Activated naive CD4-positive, alpha-beta T cell treated with anti-CD3 and anti-CD28 coated beads for 36 hours (primary cell): Measurements from ENCODE around the gene PDE3A. TPM values are rescaled to one million over a fixed set of nuclear protein-coding genes. Genes with fewer than 3 reads are reported as not detected.

Experiments used
- CTCF ChIA-PET: fragments of 350-600 bp; sonication (Branson Sonifier 250); formaldehyde crosslinking; loops from one replicate; lab custom pipeline; 2021; ENCODE audit warnings: antibody characterized with exemption; lab: Charles Lee
- DNase-seq: peaks from one replicate; pipeline ENCODE4 v3.0.0-alpha.2; 2020
- H3K27ac Mint-ChIP-seq: one replicate; pipeline ENCODE4 v1.8.0; 2021; ENCODE audit warnings: mild to moderate bottlenecking, mixed read lengths
- H3K27me3 Mint-ChIP-seq: one replicate; pipeline ENCODE4 v1.8.0; 2021; ENCODE audit warnings: low read depth, mixed read lengths
- H3K36me3 Mint-ChIP-seq: one replicate; pipeline ENCODE4 v1.8.0; 2021; ENCODE audit warnings: low read depth, mixed read lengths
- H3K4me1 Mint-ChIP-seq: one replicate; pipeline ENCODE4 v1.8.0; 2021; ENCODE audit warnings: low read depth, mixed read lengths
- H3K4me3 Mint-ChIP-seq: one replicate; pipeline ENCODE4 v1.8.0; 2021; ENCODE audit warnings: mild to moderate bottlenecking, moderate library complexity, mixed read lengths
- H3K9me3 Mint-ChIP-seq: one replicate; pipeline ENCODE4 v1.8.0; 2021; ENCODE audit warnings: mixed read lengths
- intact Hi-C: fragments of 100-400 bp; cut with micrococcal nuclease; formaldehyde crosslinking; loops from one replicate; pipeline ENCODE4 v1.15.1; 2023
- total RNA-seq, 2 experiments: library from RNA; stranded (reverse); gene quantifications; one replicate each; pipeline ENCODE4 v1.2.3, GENCODE V29; 2021

Gene PDE3A
- total RNA-seq, 2 experiments from 2014 or later = not detected

- no peak for DNase-seq
- no peaks in the 10 kb centered on the region for H3K27me3 Mint-ChIP-seq
- H3K27ac Mint-ChIP-seq = no peak overlapping the region
- intact Hi-C loops = no loop called here
- H3K4me3 Mint-ChIP-seq = no peak overlapping the region
- H3K4me1 Mint-ChIP-seq = no peaks in the 10 kb centered on the region
- CTCF ChIA-PET = no interaction called here
- H3K36me3 Mint-ChIP-seq = no peaks in the 10 kb centered on the region
- no peaks in the 10 kb centered on the region for H3K9me3 Mint-ChIP-seq
Observed at GRCh38 chr12:20451761-20452160, 83.4 kb downstream of the PDE3A start.

GRCh38 chr12:20452496-20453010 is 84.2 kb downstream of the PDE3A start:
- Mint-ChIP-seq H3K27ac (no peak overlapping the region), H3K27me3 (no peaks in the 10 kb centered on the region), H3K36me3 (no peaks in the 10 kb centered on the region), H3K4me3 (no peak overlapping the region), H3K9me3 (no peaks in the 10 kb centered on the region), H3K4me1 (no peaks in the 10 kb centered on the region)
- CTCF ChIA-PET = no interaction called here
- intact Hi-C loops = no loop called here
- no peak for DNase-seq

- no peak overlapping the region for H3K4me3 Mint-ChIP-seq
- CTCF ChIA-PET = no interaction called here
- intact Hi-C loops = no loop called here
- no peaks in the 10 kb centered on the region for H3K4me1 Mint-ChIP-seq
- DNase-seq = no peak
- no peaks in the 10 kb centered on the region for H3K27me3 Mint-ChIP-seq
- no peak overlapping the region for H3K27ac Mint-ChIP-seq
- no peaks in the 10 kb centered on the region for H3K36me3 Mint-ChIP-seq
- no peaks in the 10 kb centered on the region for H3K9me3 Mint-ChIP-seq
Observed at GRCh38 chr12:20453756-20454310, 85.5 kb downstream of the PDE3A start.

- intact Hi-C loops = no loop called here
- Mint-ChIP-seq H3K9me3 (no peaks in the 10 kb centered on the region), H3K27ac (no peak overlapping the region), H3K36me3 (no peaks in the 10 kb centered on the region), H3K4me1 (no peaks in the 10 kb centered on the region), H3K4me3 (no peak overlapping the region), H3K27me3 (no peaks in the 10 kb centered on the region)
- CTCF ChIA-PET = interaction anchor here (0.6 kb wide), 1 partner anchor 675 kb away, joined by 4 read pairs; no protein-coding TSS in a partner anchor
- no peak for DNase-seq
Observed at GRCh38 chr12:20455001-20455706, 86.8 kb downstream of the PDE3A start.

GRCh38 chr12:20457582-20457981 is 89.2 kb downstream of the PDE3A start:
- H3K4me3 Mint-ChIP-seq = no peak overlapping the region
- CTCF ChIA-PET = no interaction called here
- intact Hi-C loops = no loop called here
- DNase-seq = no peak
- H3K4me1 Mint-ChIP-seq = no peaks in the 10 kb centered on the region
- no peak overlapping the region for H3K27ac Mint-ChIP-seq
- H3K27me3 Mint-ChIP-seq = no peaks in the 10 kb centered on the region
- H3K36me3 Mint-ChIP-seq = no peaks in the 10 kb centered on the region
- no peaks in the 10 kb centered on the region for H3K9me3 Mint-ChIP-seq

GRCh38 chr12:20458011-20458410 is 89.7 kb downstream of the PDE3A start:
- no peaks in the 10 kb centered on the region for H3K36me3 Mint-ChIP-seq
- no peaks in the 10 kb centered on the region for H3K9me3 Mint-ChIP-seq
- DNase-seq = no peak
- H3K27ac Mint-ChIP-seq = no peak overlapping the region
- intact Hi-C loops = no loop called here
- CTCF ChIA-PET = no interaction called here
- no peaks in the 10 kb centered on the region for H3K27me3 Mint-ChIP-seq
- no peak overlapping the region for H3K4me3 Mint-ChIP-seq
- H3K4me1 Mint-ChIP-seq = no peaks in the 10 kb centered on the region

GRCh38 chr12:20459920-20460319 is 91.6 kb downstream of the PDE3A start:
- H3K27ac Mint-ChIP-seq = no peak overlapping the region
- H3K27me3 Mint-ChIP-seq = no peaks in the 10 kb centered on the region
- no peaks in the 10 kb centered on the region for H3K4me1 Mint-ChIP-seq
- CTCF ChIA-PET = no interaction called here
- no peaks in the 10 kb centered on the region for H3K36me3 Mint-ChIP-seq
- no peak for DNase-seq
- no peak overlapping the region for H3K4me3 Mint-ChIP-seq
- H3K9me3 Mint-ChIP-seq = no peaks in the 10 kb centered on the region
- intact Hi-C loops = loop anchor here (5.0 to 10.0 kb wide), 3 partner anchors 145 to 712 kb away; no protein-coding TSS in a partner anchor

- DNase-seq = no peak
- H3K9me3 Mint-ChIP-seq = no peaks in the 10 kb centered on the region
- H3K36me3 Mint-ChIP-seq = no peaks in the 10 kb centered on the region
- H3K4me1 Mint-ChIP-seq = no peaks in the 10 kb centered on the region
- intact Hi-C loops = loop anchor here (5.0 to 10.0 kb wide), 3 partner anchors 144 to 711 kb away; no protein-coding TSS in a partner anchor
- no peak overlapping the region for H3K4me3 Mint-ChIP-seq
- no peak overlapping the region for H3K27ac Mint-ChIP-seq
- CTCF ChIA-PET = no interaction called here
- H3K27me3 Mint-ChIP-seq = no peaks in the 10 kb centered on the region
Observed at GRCh38 chr12:20460956-20461355, 92.6 kb downstream of the PDE3A start.

- Mint-ChIP-seq H3K27me3 (no peaks in the 10 kb centered on the region), H3K27ac (no peak overlapping the region), H3K36me3 (no peaks in the 10 kb centered on the region), H3K4me1 (no peaks in the 10 kb centered on the region), H3K4me3 (no peak overlapping the region), H3K9me3 (no peaks in the 10 kb centered on the region)
- DNase-seq = no peak
- CTCF ChIA-PET = no interaction called here
- intact Hi-C loops = loop anchor here (5.0 to 10.0 kb wide), 3 partner anchors 141 to 708 kb away; no protein-coding TSS in a partner anchor
Observed at GRCh38 chr12:20463913-20464524, 95.7 kb downstream of the PDE3A start.

GRCh38 chr12:20469300-20469699 is 101.0 kb downstream of the PDE3A start:
- H3K9me3 Mint-ChIP-seq = no peaks in the 10 kb centered on the region
- intact Hi-C loops = loop anchor here (10.0 kb wide), 1 partner anchor 136 kb away; no protein-coding TSS in a partner anchor

GRCh38 chr12:20469756-20470155 is 101.4 kb downstream of the PDE3A start:
- Mint-ChIP-seq H3K27ac (no peak overlapping the region), H3K27me3 (no peaks in the 10 kb centered on the region), H3K36me3 (no peaks in the 10 kb centered on the region), H3K9me3 (no peaks in the 10 kb centered on the region), H3K4me1 (no peaks in the 10 kb centered on the region), H3K4me3 (no peak overlapping the region)
- CTCF ChIA-PET = no interaction called here
- intact Hi-C loops = loop anchor here (10.0 kb wide), 1 partner anchor 135 kb away; no protein-coding TSS in a partner anchor
- DNase-seq = no peak

More at GRCh38 chr12:20469300-20469699, 101.0 kb downstream of the PDE3A start:
- no peak overlapping the region for H3K27ac Mint-ChIP-seq
- no peak overlapping the region for H3K4me3 Mint-ChIP-seq
- H3K36me3 Mint-ChIP-seq = no peaks in the 10 kb centered on the region
- CTCF ChIA-PET = no interaction called here
- H3K4me1 Mint-ChIP-seq = no peaks in the 10 kb centered on the region
- DNase-seq = no peak
- H3K27me3 Mint-ChIP-seq = no peaks in the 10 kb centered on the region

- no peak overlapping the region for H3K27ac Mint-ChIP-seq
- H3K36me3 Mint-ChIP-seq = no peaks in the 10 kb centered on the region
- H3K27me3 Mint-ChIP-seq = no peaks in the 10 kb centered on the region
- no peak for DNase-seq
- H3K9me3 Mint-ChIP-seq = no peaks in the 10 kb centered on the region
- CTCF ChIA-PET = interaction anchor here (1.6 kb wide), 1 partner anchor 9 kb away, joined by 3 read pairs; no protein-coding TSS in a partner anchor
- intact Hi-C loops = no loop called here
- H3K4me3 Mint-ChIP-seq = no peak overlapping the region
- no peaks in the 10 kb centered on the region for H3K4me1 Mint-ChIP-seq
Observed at GRCh38 chr12:20472102-20472782, 103.9 kb downstream of the PDE3A start.
